Measurements from ENCODE around the gene HDGFL3. TPM values are rescaled to one million over a fixed set of nuclear protein-coding genes. Genes with fewer than 3 reads are reported as not detected.

HDGFL3 gene
- total RNA-seq, 8 experiments from 2014 or later, result 39.4 to 174 (median 107) TPM

DNA sequence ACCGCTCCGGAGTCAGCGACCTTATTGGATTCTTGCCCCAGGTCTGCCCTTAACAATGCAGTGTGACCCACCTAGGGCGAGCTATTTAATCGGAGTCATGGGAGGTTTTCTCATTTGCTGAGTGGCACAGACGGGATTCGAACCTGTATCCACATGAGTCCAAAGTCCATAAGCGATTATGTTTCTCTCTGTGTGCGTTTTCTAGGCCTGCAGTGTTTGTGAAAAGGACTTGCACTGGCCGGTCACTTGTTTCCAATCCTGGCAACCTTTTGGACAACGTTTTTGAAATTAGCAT lies 691 bp upstream of the HDGFL3 start:
- in situ Hi-C loops (cut with MboI; ENCODE audit: low pct_unique_long_range_greater_than_20kb in 2 of 9, low sequenced_read_pairs in 9 of 9, unreplicated experiment in 9 of 9), result loop anchor here in 1 of 9 experiments (25.0 kb wide), 1 partner anchor 196 kb away; the partner anchor contains the start of gene C15orf40
- 9 to 67% (median 17%) methylated on average over 2 to 8 of the region's 11 CpGs; no CpG with 5 or more reads in 6 of the 10 experiments for WGBS, 10 experiments
- Histone ChIP-seq H3K4me3 (peak overlapping the region; percentile 55 to 99 (median 70)), H3K27ac (peak overlapping the region; percentile 92), H3K4me1 (replicated peaks in 1 of 2) (peaks cover 22% of the 10 kb centered on the region in 2 donors)
- ATAC-seq (replicated peaks in 6 of 8), result no peak

DNA sequence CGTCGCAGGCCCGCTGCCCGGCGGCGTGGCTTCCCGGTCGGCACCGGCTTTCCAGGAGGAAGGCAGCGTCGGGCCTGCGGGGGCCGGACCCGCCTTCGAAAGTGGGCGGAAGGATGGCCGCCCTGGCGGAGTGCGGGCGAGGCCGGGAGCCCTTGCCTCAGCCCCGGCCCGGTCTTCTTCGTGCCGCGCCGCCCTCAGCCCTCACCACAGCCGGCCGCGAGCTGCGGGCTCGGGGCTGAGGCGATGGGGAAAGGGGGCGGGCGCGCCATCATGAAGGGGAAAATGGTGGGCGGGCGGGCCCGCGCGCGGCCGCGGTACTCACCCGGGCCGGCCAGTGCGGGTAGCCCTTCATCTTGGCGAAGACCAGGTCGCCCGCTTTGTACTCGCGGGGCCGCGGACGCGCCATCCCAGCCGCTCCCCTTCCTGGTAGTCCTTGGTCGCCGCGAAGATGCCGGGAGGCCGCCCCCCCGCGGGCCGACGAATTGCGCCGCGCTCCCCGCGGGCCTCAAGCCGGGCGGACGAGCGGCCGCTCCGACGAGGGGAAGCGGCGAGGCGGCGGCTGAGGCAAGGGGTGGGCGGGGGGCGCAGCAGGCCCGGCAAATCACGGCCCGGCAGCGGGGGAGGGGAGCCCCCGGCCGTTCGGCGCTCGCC lies 489 bp downstream of the HDGFL3 start:
- Histone ChIP-seq H3K27ac (peak overlapping the region; percentile 92), H3K4me3 (peak overlapping the region; percentile 55 to 99 (median 70)), H3K4me1 (replicated peaks in 1 of 2) (peaks cover 22 to 24% of the 10 kb centered on the region in 2 donors)
- peak; percentile 25 to 63 (median 50) for ATAC-seq (replicated peaks in 6 of 8)
- WGBS, 10 experiments, result no CpG with 5 or more reads among the region's 93 CpGs
- in situ Hi-C loops (cut with MboI; ENCODE audit: low pct_unique_long_range_greater_than_20kb in 2 of 9, low sequenced_read_pairs in 9 of 9, unreplicated experiment in 9 of 9), result loop anchor here in 1 of 9 experiments (25.0 kb wide), 1 partner anchor 195 kb away; the partner anchor contains the start of gene C15orf40

DNA sequence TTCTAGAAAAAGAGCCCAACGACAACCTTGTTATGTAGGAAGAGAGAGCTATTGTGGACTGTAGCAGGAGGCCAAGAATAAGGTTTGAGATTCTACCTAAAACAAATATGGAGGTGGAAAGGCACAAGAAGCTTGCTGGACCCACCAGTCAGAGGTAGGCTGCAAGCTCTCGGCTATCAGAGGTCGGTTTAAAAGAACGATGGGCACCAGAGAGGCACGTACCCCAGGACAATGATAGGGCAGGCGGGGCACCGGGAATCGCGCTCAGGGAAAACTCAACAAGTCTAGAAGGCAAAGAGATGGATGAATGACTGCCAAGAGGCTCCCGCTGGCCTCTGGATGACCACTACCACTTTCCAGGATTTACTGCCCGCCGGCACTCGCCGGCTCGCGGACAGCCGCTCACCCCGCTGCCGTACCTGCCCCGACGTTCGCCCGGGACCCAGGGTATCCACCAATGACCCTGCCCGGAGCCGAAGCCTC lies 1.1 kb downstream of the HDGFL3 start:
- WGBS, 10 experiments, result 0 to 14% (median 2%) methylated on average over 1 to 9 of the region's 25 CpGs; no CpG with 5 or more reads in 2 of the 10 experiments
- H3K27ac ChIP-seq, result peak overlapping the region; percentile 92
- peak in 5 of 8 experiments; percentile 1 to 7 (median 3) for ATAC-seq (replicated peaks in 6 of 8)
- peaks cover 22 to 24% of the 10 kb centered on the region in 2 donors for H3K4me1 ChIP-seq (replicated peaks in 1 of 2)
- in situ Hi-C loops (cut with MboI; ENCODE audit: low pct_unique_long_range_greater_than_20kb in 2 of 9, low sequenced_read_pairs in 9 of 9, unreplicated experiment in 9 of 9), result loop anchor here in 1 of 9 experiments (25.0 kb wide), 1 partner anchor 194 kb away; the partner anchor contains the start of gene C15orf40
- peak overlapping the region; percentile 55 to 99 (median 70) for H3K4me3 ChIP-seq

DNA sequence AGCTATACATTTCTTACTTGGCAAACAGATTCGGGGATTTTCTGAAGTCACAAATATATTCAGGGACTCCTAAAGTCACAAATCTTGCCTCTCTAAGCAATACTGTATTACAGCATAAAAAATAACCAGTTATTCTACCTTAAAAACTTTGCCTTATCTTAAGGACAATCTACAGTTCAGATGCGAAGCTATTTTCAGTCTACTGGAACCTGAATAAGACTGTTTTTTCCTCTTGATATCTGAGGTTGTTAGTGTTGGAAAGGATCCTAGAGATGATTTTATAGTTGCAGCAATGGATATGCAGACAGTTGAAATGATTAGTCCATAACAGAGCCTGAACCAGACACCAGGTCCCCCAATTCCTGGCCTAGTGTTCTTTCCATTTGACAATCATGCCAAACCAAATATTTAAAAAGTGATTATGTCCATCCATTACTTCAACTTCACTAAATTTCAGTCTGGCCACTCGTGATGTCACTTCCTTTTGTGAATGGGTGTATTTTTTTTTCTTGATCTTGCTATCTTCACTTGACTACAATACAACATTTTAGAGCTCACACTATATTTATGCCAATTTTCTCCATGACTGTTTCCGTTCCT lies 1.8 kb downstream of the HDGFL3 start:
- ATAC-seq (replicated peaks in 6 of 8), result no peak
- H3K4me1 ChIP-seq (replicated peaks in 1 of 2), result peaks cover 20 to 24% of the 10 kb centered on the region in 2 donors
- in situ Hi-C loops (cut with MboI; ENCODE audit: low pct_unique_long_range_greater_than_20kb in 2 of 9, low sequenced_read_pairs in 9 of 9, unreplicated experiment in 9 of 9), result loop anchor here in 1 of 9 experiments (25.0 kb wide), 1 partner anchor 194 kb away; the partner anchor contains the start of gene C15orf40
- 0 to 58% (median 18%) methylated on average over 2 to 4 of the region's 4 CpGs; no CpG with 5 or more reads in 1 of the 10 experiments for WGBS, 10 experiments
- peak overlapping the region; percentile 55 to 99 (median 70) for H3K4me3 ChIP-seq
- peak overlapping the region; percentile 92 for H3K27ac ChIP-seq

DNA sequence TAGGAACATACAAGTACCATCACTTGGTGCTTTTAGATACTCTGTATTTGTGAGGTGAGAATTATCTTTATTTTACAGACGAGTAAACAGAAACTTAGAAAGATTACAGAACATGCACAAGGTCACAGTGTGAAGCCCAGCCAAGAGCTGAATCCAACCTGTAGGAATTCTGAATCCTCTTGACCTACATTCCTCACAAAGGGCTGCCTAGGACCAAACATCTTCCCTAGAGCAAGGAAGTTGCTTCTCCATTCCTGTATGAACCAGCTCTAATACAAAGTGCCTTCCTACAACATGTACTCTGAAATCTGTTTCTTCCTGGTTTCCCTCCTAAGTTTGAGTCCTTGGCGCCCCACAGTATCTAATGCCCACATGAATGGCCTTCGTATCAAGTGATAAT lies 2.9 kb downstream of the HDGFL3 start:
- in situ Hi-C loops (cut with MboI; ENCODE audit: low pct_unique_long_range_greater_than_20kb in 2 of 9, low sequenced_read_pairs in 9 of 9, unreplicated experiment in 9 of 9), result loop anchor here in 1 of 9 experiments (25.0 kb wide), 1 partner anchor 192 kb away; the partner anchor contains the start of gene C15orf40
- ATAC-seq (replicated peaks in 6 of 8), result no peak
- peak overlapping the region; percentile 6 to 70 (median 55) for H3K4me3 ChIP-seq
- H3K4me1 ChIP-seq (replicated peaks in 1 of 2), result peaks cover 12 to 24% of the 10 kb centered on the region in 2 donors
- no peak overlapping the region for H3K27ac ChIP-seq
- 20 to 100% (median 59%) methylated on average over 1 to 3 of the region's 3 CpGs for WGBS, 10 experiments

DNA sequence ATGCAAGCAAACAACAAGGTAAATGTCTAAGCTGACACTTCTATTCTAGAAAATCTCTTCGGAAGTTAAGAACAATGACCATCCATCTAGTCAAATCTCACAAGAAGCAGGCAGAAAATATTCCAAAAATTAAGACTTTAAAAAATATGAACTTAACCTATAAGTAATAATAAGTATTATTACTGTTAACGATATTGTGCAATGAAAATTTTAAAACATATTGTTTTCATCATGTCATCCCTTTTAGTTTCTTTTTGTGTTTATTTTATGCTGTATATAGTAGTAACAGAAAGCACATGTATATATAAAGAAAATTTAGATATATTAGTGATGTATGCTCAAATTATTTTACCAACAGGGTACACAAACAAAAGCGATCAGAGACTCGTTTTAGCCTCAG lies 4.1 kb downstream of the HDGFL3 start:
- Histone ChIP-seq H3K4me1 (replicated peaks in 1 of 2) (peaks cover 14 to 24% of the 10 kb centered on the region in 2 donors), H3K4me3 (no peak overlapping the region), H3K27ac (no peak overlapping the region)
- 59 to 100% (median 81%) methylated on average over 1 to 4 of the region's 4 CpGs for WGBS, 10 experiments
- in situ Hi-C loops (cut with MboI; ENCODE audit: low pct_unique_long_range_greater_than_20kb in 2 of 9, low sequenced_read_pairs in 9 of 9, unreplicated experiment in 9 of 9), result loop anchor here in 1 of 9 experiments (25.0 kb wide), 1 partner anchor 191 kb away; the partner anchor contains the start of gene C15orf40
- no peak for ATAC-seq (replicated peaks in 6 of 8)

DNA sequence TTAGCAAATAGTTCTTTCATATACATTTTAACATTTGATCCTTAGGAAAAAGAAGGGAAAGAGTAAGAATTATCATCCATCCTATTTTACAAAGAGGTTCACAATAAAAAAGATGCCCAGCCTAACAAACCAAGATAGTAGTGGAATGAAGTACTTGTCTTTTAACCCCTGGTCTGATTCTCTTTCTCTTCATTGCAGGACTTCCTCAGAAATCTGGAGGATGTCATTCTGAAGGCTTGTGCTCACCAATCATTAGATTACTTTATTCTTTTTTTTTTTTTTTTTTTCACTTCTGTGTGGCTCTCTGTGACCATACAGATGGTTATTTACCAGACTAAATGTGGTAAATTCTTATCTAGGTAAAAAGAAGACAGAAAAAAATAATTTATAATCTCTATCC lies 7.0 kb downstream of the HDGFL3 start:
- H3K4me3 ChIP-seq, result no peak overlapping the region
- peaks cover 15 to 26% of the 10 kb centered on the region in 2 donors for H3K4me1 ChIP-seq (replicated peaks in 1 of 2)
- H3K27ac ChIP-seq, result no peak overlapping the region
- no peak for ATAC-seq (replicated peaks in 6 of 8)
- in situ Hi-C loops (cut with MboI; ENCODE audit: low pct_unique_long_range_greater_than_20kb in 2 of 9, low sequenced_read_pairs in 9 of 9, unreplicated experiment in 9 of 9), result loop anchor here in 1 of 9 experiments (25.0 kb wide), 1 partner anchor 188 kb away; the partner anchor contains the start of gene C15orf40

DNA sequence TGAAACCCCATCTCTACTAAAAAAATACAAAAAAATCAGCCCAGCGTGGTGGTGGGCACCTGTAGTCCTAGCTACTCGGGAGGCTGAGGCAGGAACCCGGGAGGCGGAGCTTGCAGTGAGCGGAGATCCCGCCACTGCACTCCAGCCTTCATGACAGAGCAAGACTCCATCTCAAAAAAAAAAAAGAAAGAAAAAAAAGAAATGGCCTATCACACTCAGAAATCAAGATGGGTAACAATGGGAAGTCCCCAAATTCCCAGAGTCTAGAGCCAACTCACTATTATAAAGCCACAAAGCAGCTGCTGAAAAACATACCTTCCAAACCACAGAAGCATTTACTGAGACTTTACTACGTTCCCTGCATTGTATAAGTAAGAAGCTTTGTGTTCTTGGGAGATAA lies 7.5 kb downstream of the HDGFL3 start:
- peak in 2 of 8 experiments; percentile 41 to 55 for ATAC-seq (replicated peaks in 6 of 8)
- Histone ChIP-seq H3K27ac (no peak overlapping the region), H3K4me3 (no peak overlapping the region), H3K4me1 (replicated peaks in 1 of 2) (peaks cover 12 to 23% of the 10 kb centered on the region in 2 donors)
- in situ Hi-C loops (cut with MboI; ENCODE audit: low pct_unique_long_range_greater_than_20kb in 2 of 9, low sequenced_read_pairs in 9 of 9, unreplicated experiment in 9 of 9), result loop anchor here in 1 of 9 experiments (25.0 kb wide), 1 partner anchor 188 kb away; the partner anchor contains the start of gene C15orf40
- 83 to 100% (median 89%) methylated on average over 2 to 6 of the region's 7 CpGs; no CpG with 5 or more reads in 4 of the 10 experiments for WGBS, 10 experiments

DNA sequence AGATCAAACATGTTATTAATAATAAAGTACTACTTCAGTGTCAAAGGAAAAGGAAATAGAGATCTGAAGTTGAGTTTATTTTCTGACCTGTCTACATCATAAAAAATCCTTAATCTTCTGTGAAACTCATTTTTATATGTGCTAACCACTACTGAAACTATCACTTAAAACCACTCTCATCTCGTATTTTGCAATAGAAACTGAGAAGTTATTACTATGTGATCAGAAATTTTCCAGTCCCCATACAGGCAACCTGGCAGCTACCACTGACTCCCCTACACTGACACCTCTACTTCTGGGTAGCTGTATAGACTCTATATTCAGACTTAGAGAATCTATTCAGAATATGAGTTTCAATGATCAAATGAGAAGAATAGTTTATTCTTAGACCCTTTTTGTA lies 8.3 kb downstream of the HDGFL3 start:
- no peak overlapping the region for H3K27ac ChIP-seq
- in situ Hi-C loops (cut with MboI; ENCODE audit: low pct_unique_long_range_greater_than_20kb in 2 of 9, low sequenced_read_pairs in 9 of 9, unreplicated experiment in 9 of 9), result no loop called here
- peaks cover 7 to 14% of the 10 kb centered on the region in 2 donors for H3K4me1 ChIP-seq (replicated peaks in 1 of 2)
- 50 to 100% (median 90%) methylated on average over 1 of the region's 1 CpG; no CpG with 5 or more reads in 3 of the 10 experiments for WGBS, 10 experiments
- H3K4me3 ChIP-seq, result no peak overlapping the region
- no peak for ATAC-seq (replicated peaks in 6 of 8)

DNA sequence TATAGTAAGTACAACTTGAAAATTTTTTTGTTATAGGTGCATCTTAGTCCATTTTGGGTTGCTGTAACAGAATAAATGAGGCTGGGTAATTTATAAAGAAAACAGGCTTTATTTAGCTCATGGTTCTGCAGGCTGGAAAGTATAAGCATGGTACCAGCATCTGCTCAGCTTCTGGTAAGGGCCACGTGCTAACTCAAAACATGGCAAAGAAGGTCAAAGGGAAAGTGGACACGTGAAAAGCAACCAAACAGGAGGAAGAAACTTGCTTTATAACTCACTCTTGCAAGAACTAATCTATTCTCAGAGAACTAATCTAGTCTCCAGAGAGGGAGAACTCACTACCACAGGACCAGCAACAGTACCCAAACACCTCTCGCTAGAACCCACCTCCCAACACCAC lies 9.1 kb downstream of the HDGFL3 start:
- 79 to 92% (median 85%) methylated on average over 1 to 3 of the region's 3 CpGs; no CpG with 5 or more reads in 4 of the 10 experiments for WGBS, 10 experiments
- Histone ChIP-seq H3K4me3 (no peak overlapping the region), H3K27ac (no peak overlapping the region), H3K4me1 (replicated peaks in 1 of 2) (peaks cover 6 to 7% of the 10 kb centered on the region in 2 donors)
- no peak for ATAC-seq (replicated peaks in 6 of 8)
- in situ Hi-C loops (cut with MboI; ENCODE audit: low pct_unique_long_range_greater_than_20kb in 2 of 9, low sequenced_read_pairs in 9 of 9, unreplicated experiment in 9 of 9), result no loop called here

DNA sequence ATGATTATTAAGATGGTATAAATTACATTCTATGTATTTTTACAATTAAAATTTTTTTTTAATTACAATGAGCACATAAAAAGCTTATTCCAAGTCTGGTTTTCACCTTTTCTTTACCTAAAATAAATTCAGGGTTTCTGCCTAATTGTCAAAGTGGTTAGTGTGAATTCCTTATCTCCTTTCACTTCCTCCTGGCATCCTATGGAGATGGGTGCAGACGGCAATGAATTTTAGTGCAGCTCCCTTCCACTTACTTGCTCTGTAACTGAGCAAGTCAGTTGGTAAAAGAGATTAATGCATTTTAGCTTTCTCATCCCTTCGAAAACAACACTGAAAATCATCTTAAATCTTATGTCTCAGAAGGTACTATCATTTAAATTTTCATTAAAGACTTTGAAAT lies 13.1 kb downstream of the HDGFL3 start:
- 78 to 100% (median 94%) methylated on average over 1 to 2 of the region's 2 CpGs for WGBS, 10 experiments
- in situ Hi-C loops (cut with MboI; ENCODE audit: low pct_unique_long_range_greater_than_20kb in 2 of 9, low sequenced_read_pairs in 9 of 9, unreplicated experiment in 9 of 9), result no loop called here

DNA sequence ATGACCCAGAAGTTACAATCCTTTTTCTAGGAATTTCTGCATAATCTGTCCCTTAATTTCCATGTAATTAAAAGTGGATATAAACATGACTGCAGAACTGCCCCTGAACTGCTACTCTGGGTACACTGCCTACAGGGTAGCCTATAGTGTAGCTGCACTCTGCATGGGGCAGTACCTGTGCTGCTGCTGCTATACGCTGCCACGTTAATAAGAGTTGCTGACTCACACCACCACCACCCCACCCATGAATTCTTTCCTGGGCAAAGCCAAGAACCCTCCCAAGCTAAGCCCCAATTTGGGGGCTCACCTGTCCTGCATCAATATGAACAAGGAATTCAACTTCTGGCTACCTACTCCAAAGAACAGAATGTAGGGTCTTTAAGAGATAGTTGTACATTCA lies 13.9 kb downstream of the HDGFL3 start:
- Histone ChIP-seq H3K27ac (no peak overlapping the region), H3K4me3 (no peak overlapping the region), H3K4me1 (replicated peaks in 1 of 2) (peaks cover 2 to 7% of the 10 kb centered on the region in 2 donors)
- in situ Hi-C loops (cut with MboI; ENCODE audit: low pct_unique_long_range_greater_than_20kb in 2 of 9, low sequenced_read_pairs in 9 of 9, unreplicated experiment in 9 of 9), result no loop called here
- 33 to 100% (median 80%) methylated on average over 1 to 2 of the region's 2 CpGs; no CpG with 5 or more reads in 6 of the 10 experiments for WGBS, 10 experiments
- ATAC-seq (replicated peaks in 6 of 8), result peak in 1 of 8 experiments; percentile 43

More for the DNA sequence above, 13.1 kb downstream of the HDGFL3 start:
- H3K27ac ChIP-seq, result no peak overlapping the region
- peaks cover 2 to 7% of the 10 kb centered on the region in 2 donors for H3K4me1 ChIP-seq (replicated peaks in 1 of 2)
- H3K4me3 ChIP-seq, result no peak overlapping the region
- ATAC-seq (replicated peaks in 6 of 8), result no peak

DNA sequence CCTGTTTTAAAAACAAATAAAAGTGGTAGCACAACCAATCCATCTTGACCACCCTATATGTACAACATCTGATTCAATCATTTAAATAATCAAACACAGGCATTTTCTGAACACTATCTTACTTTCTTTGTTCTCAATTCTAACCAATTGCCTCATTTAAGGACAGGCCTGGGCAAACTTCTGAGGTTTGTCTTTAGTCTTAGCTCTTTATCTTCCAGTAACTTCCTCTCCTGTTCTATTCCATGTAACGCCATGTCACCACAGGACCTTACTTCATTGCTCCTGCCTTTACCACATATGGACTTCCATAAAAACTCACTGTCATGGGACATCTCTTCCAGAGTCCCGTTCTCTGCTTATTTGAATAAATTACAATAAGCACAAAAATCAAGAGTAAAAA lies 14.9 kb downstream of the HDGFL3 start:
- no peak for ATAC-seq (replicated peaks in 6 of 8)
- H3K27ac ChIP-seq, result no peak overlapping the region
- 60 to 100% (median 100%) methylated on average over 1 to 2 of the region's 2 CpGs; no CpG with 5 or more reads in 1 of the 10 experiments for WGBS, 10 experiments

More for the DNA sequence above, 14.9 kb downstream of the HDGFL3 start:
- H3K4me3 ChIP-seq, result no peak overlapping the region
- no peaks in the 10 kb centered on the region for H3K4me1 ChIP-seq (replicated peaks in 1 of 2)
- in situ Hi-C loops (cut with MboI; ENCODE audit: low pct_unique_long_range_greater_than_20kb in 2 of 9, low sequenced_read_pairs in 9 of 9, unreplicated experiment in 9 of 9), result no loop called here
